Thyroid gland (tissue), 4 donors: Measurements from ENCODE around the gene KLF17.

Experiments
- POLR2A ChIP-seq, 2 donors: fragments of 450-650 bp; IDR thresholded peaks; one replicate each; pipeline ENCODE4 v1.6.1; 2017; ENCODE audit warnings: antibody characterized with exemption in 2 of 2, mild to moderate bottlenecking in 2 of 2, moderate library complexity in 1 of 2
- TF ChIP-seq, protein P1 (sequence below), 6 experiments: fragments of 200-600 bp in 3 of 6; fragments of 450-650 bp in 3 of 6; sonication (generic) in 3 of 6; IDR thresholded peaks; one replicate each; pipeline ENCODE4 v1.5.1; 2016 to 2019; ENCODE audit warnings: antibody characterized with exemption in 6 of 6, mild to moderate bottlenecking in 2 of 6, inconsistent platforms in 1 of 6, moderate library complexity in 1 of 6

DNA sequence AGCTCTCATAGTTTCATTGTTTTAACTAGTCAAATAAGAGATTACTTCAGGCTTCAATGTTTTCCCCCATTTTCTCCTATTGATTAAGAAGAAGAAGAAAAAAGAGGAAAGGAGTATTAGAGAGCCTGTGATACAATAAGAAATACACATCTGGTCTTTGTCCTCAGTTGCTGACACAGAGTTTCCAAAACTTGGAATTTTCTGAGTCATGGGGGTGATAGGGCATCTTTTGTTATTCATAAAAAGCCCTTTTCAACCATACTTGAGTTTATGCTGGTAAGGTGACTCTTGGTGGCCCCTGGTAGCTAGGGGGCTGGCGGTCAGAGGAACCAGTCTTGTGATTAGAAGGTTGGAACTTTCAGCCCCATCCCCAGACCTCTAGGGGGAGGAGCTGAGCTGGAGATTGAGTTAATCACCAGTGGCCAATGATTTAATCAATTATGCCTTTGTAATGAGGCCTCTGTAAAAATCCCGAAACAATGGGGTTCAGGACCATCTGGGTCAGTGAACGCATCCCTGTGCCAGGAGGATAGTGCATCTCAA, 51.7 kb downstream of the KLF17 start:
- TF ChIP-seq, protein P1, sequence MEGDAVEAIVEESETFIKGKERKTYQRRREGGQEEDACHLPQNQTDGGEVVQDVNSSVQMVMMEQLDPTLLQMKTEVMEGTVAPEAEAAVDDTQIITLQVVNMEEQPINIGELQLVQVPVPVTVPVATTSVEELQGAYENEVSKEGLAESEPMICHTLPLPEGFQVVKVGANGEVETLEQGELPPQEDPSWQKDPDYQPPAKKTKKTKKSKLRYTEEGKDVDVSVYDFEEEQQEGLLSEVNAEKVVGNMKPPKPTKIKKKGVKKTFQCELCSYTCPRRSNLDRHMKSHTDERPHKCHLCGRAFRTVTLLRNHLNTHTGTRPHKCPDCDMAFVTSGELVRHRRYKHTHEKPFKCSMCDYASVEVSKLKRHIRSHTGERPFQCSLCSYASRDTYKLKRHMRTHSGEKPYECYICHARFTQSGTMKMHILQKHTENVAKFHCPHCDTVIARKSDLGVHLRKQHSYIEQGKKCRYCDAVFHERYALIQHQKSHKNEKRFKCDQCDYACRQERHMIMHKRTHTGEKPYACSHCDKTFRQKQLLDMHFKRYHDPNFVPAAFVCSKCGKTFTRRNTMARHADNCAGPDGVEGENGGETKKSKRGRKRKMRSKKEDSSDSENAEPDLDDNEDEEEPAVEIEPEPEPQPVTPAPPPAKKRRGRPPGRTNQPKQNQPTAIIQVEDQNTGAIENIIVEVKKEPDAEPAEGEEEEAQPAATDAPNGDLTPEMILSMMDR (IDR thresholded peaks at IDR 0.05) = no peak
- no peak for TF ChIP-seq POLR2A (IDR thresholded peaks at IDR 0.05)
